ENCODE measurements around the gene DAAM1. TPM values are rescaled to one million over a fixed set of nuclear protein-coding genes. Genes with fewer than 3 reads are reported as not detected.

Gene DAAM1
- polyA plus RNA-seq, 3 donors: 51.0 to 70.6 (median 60.4) TPM

DNA sequence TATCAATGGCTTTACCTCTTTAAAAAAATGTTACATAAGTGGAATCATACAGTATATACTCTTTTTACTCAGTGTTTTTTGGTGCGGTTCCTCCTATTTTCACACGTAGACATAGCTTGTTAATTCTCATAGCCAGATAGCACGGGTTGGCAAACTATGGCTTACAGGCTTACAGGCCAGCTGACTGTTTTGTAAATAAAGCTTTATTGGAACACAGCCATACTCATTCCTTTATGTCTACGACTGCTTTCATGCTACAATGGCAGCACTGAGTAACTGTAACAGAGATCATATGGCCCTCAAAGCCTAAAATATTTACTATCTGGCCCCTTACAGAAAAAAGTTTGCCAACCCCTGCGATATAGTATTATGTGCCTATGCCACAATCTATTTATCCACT lies 5.8 kb upstream of the DAAM1 start:
- DNase-seq (ENCODE audit: extremely low read depth in 1 of 11, low read depth in 9 of 11, low spot score in 4 of 11): no peak

DNA sequence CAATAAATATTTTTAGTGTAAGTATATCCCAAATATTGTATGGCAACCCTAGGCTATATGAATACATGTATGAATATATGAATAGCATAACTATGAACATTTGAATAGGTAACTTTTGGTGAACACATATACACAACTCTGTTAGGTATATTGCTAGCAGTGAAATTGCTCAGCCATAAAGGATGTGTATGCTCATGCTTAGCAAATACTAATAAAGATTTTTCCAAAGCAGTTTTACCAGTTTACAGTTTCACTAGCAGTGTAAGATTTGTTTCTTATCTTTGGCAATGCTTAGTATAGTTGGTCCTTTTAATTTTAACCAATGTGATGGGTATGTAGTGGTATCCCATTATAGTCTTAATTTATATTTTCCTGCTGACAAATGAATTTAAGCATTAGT lies 5.3 kb upstream of the DAAM1 start:
- no peak for DNase-seq (ENCODE audit: extremely low read depth in 1 of 11, low read depth in 9 of 11, low spot score in 4 of 11)

DNA sequence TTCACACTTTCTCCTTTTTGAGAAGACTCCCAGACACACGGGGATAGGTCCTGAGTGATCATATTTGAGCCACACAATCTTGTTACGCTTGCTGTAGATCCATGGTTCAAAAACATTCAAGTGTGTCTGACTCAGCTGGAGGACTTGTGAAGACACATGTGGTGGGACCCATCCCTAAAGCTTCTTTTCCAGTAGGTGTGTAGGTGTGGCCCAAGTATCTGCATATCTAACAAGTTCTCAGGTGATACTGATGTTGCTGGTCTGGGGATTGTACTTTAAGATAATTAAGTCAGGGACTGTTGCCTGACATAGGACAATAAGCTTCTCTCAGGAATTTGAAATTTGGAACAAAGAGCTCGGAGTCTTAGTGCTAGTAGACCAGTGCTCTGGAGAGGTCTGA lies 4.1 kb upstream of the DAAM1 start:
- DNase-seq (ENCODE audit: extremely low read depth in 1 of 11, low read depth in 9 of 11, low spot score in 4 of 11): no peak

DNA sequence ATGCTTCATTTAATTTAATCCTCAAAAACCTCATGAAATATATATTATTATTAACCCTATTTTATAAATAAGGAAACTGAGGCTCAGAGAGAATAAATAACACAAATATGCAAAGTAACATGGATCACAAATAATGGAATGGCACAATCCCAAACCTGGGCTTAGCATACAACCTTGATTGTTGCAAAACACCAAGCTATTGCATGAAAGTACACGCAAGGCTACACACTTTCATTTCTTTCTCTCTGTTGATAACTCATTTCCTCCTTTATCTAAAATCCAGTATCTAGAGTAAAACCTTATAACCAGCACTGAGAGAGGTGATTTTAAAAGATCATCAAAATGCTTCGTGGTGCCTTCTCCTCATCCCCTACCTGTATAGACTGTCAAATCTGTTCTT lies 2.8 kb upstream of the DAAM1 start:
- no peak for DNase-seq (ENCODE audit: extremely low read depth in 1 of 11, low read depth in 9 of 11, low spot score in 4 of 11)

DNA sequence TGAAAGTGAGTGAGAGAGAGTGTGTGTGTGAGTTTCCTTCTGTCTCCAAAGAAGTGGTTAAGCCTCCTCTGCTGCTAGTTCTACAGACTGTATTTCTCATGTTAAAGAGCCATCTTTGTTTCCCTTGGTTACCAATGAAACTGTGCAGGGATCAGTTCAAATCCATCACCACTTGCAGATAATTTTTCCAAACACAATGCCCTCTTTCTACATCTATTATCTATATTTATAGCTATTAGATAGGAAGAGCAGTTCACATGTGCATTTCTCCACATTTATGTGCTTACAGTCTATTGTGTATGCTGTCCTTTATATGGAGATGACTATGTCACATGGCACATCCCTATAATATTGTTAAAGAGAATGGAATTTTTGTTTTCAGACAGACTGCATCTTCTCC lies 2.2 kb upstream of the DAAM1 start:
- DNase-seq (ENCODE audit: extremely low read depth in 1 of 11, low read depth in 9 of 11, low spot score in 4 of 11): no peak

DNA sequence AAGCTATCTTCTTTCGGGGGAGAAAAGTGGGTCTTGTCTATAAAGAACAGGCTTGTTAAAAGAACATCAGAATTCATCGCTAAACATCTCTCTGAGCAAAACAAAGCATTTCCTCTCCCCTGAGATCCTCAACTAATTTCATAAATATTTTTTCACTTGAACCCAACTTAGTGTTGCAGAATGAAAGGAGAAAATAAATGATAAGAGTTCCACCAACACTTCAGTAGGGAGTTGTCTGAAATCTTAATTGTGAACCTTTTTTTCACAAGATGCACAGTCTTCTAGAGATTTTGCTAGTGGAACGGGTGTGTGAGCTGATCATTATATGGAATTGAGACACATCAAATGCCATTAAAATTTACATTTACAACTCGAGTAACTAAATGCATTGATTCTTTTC lies 1.3 kb upstream of the DAAM1 start:
- DNase-seq (ENCODE audit: extremely low read depth in 1 of 11, low read depth in 9 of 11, low spot score in 4 of 11): no peak

DNA sequence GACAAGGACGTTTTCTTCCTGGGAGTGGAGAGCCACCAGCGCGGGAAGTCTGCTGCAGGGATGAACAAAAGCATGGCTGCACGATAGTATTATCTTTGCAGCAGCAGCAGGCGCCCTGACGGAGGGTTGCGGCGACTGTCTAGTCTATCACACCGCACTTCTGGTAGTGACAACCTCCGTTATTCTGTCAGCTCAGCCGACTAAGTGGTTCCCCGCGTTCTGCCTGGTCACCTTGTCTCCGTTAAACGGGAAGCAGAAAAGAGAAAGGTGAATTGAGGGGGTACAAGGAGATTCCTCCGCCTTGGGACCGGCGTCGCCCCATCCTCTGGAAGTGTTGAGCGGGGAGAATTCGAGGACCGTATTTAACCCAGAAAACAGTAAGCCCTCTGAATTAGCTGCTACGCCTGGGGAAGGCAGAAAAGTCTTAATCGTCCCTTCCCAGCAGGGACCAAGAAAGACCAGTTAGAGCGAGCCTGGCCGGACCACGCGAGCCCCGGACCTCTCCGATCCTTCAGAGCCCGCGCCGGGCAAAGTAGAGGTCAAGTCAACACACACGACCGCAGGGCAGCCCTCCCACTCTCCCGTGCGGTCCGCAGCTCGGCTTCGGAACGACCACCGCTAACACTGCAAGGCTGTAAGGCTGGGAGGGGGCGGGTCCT lies 536 bp upstream of the DAAM1 start:
- peak in 2 of 11 donors; percentile 30 to 69 for DNase-seq (ENCODE audit: extremely low read depth in 1 of 11, low read depth in 9 of 11, low spot score in 4 of 11)

DNA sequence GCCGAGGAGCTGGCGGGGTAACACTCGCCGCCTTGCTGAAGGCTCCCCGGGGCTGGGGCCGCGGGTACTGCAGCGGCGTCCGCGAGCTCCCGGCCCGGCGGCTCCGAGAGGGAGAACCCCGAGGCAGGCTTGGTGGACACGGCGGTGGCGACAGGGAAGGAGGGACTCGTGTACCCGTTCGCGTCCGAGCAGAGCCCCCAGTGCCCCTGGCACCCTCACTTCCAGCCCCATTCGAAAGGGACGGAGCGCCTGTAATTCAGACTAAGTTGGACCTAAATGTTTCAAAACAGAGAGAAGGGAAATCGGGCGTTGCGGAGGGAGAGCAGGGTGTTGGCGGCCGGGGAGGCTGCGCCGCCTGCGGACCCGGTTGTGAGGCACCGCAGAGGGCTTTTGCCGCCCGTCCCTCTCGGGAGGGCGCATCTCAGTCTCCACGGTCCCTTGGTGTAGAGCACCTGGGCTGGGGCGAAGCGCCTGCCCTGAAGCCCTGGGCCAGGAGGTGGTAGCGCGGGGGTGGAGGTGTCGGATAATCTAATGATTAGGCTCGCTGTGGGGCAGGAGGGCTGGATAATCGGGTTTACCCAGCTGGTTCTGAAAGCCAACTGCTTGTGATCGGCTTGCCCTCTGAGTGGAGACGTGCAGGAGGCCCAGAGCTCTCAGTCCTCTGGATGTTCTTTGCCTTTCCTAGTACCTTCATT lies 771 bp downstream of the DAAM1 start:
- DNase-seq (ENCODE audit: extremely low read depth in 1 of 11, low read depth in 9 of 11, low spot score in 4 of 11): peak in 6 of 11 donors; percentile 21 to 51 (median 27)

DNA sequence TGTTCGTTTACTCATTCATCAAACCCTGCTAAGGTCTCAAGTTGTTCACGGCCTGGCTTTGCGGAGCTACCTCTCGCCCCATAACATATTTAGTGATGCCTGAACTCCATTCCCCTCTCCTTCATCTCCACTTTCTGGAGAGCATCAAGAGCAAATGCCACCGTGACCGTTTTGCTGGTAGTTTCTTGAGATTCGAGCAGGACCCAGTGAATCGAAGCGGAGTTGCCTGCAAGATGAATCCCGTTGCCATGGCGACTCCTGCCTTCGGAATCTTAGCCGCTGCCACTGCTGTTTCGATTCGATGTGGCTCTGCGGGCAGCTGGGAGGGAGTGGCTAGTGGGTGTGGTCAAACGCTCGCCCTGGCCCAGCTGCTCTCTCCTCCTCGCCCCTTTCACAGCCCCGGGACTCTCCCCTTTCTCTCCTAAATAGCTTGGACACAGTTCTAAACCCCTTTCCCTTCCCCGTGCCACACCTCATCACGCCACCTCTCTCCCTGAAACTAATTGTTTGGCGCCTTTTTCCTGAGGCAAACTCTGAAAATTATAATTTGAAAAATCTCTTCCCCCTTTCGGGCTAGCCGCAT lies 1.4 kb downstream of the DAAM1 start:
- peak; percentile 73 to 92 (median 82) for DNase-seq (ENCODE audit: extremely low read depth in 1 of 11, low read depth in 9 of 11, low spot score in 4 of 11)

DNA sequence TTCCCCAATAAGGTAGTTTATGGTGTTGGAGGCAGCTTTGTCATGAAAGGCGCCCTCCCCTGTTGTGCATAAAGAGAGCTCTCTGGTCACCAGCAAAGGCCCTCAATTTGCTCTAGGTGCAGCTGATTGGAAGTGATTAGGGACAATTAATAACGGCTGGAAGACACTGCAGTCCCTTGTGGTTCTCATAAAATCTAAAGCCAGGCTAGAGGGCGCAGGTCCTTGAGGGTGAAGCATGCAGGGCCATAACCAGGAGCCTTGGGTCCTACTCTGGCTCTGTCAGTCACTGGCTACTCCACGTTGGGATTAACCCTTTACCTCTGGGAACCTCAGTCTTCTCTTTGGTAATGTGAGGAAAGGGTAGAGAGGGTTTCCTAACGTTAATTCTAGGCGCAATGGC lies 1.9 kb downstream of the DAAM1 start:
- peak in 1 of 11 donors; percentile 2 for DNase-seq (ENCODE audit: extremely low read depth in 1 of 11, low read depth in 9 of 11, low spot score in 4 of 11)

DNA sequence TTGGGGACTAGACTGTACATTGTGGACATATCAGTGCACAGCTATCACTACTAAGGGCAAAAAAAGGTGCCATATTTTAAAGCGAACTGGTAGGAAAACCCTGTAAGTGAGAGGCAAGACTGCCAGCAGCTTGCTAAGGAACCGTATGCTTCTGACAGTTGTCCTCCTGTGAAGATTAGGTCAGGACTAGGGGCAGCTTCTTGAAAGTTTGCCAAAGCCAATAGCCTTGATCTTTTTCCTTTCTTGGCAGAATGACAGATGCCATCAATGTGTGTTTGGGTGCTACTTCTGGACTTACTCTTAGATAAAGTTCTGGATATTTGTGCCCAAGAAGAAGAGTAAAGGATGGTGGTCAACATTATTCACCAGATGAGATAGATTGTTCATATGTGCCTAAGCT lies 7.4 kb downstream of the DAAM1 start:
- no peak for DNase-seq (ENCODE audit: extremely low read depth in 1 of 11, low read depth in 9 of 11, low spot score in 4 of 11)

DNA sequence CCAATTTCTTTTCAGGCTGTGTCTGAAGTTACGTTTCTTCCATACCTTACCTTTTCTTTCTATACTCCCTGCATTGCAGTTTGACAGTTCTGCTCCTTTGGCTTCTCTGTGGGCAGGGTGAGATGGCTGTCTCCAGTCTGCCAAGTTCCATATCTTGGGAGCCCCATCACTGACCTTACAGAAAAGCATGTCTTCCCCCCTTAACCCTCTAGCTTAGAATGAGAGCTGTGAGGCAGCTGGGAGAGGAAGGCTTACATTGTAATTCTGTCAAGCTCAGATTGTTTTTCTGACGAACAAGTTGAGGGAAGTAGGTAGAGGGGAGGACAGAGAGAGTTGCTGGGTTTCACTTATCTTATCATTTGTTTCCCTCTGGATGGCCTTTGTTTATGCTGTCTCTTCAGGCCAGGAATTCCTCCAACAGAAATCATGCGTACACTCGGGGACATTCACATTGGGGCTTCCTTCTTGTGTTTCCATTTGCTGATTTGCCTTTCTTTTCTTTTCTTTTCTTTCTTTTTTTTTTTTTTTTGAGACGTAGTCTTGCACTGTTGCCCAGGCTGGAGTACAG lies 9.3 kb downstream of the DAAM1 start:
- DNase-seq (ENCODE audit: extremely low read depth in 1 of 11, low read depth in 9 of 11, low spot score in 4 of 11): no peak

DNA sequence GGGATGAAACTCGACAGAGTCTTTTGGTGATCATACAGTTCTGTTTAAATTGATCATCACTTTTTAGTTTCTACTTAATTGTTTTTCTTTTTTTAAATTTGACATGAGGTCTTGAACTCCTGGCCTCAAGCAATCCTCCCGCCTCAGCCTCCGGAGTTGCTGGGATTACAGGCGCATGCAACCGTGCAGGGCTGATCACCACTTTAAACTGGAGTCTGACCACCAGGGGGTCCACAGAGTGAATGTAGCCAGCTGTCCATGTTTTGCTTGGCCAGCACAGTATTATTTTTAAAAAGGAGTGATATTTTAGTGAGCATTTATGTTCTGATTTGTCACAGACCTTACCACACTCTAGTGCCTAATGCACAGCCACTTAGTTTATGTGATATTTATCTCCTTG lies 10.7 kb downstream of the DAAM1 start:
- no peak for DNase-seq (ENCODE audit: extremely low read depth in 1 of 11, low read depth in 9 of 11, low spot score in 4 of 11)

DNA sequence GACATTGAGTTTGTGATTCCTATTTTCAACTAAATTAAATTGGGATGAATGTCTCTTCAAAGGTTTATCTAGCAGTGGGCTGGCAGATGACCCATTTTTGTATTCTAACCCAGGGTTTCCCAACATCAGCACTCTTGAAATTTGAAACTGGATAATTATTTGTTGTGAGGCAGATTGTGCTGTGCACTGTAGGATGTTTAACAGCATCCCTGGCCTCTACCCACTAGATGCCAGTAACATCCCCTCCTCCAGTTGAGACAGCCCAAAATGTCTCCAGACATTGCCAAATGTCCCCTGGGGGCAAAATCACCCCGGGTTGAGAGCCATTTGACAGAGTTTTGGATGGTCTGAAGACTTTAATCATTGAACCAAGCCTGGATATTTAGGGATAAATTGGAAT lies 11.1 kb downstream of the DAAM1 start:
- no peak for DNase-seq (ENCODE audit: extremely low read depth in 1 of 11, low read depth in 9 of 11, low spot score in 4 of 11)

DNA sequence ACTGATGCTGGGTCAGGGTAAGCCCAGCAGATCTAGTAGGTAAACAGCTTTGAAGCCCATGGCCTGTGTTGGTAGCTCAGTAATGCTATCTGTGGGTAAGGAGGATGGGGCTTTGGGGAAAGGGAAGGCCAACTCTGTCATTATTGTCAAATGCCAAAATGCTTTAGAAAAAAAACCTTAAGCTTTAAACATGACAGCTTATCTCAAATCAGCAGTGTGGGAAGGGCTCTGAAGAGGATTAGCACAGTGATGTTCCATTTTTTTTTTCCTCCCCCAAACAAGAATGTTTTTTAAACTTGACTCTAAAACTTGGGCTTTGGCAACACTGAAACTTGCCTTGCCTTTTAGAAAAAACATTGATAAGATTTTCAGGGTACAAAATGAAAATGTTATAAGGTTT lies 11.7 kb downstream of the DAAM1 start:
- DNase-seq (ENCODE audit: extremely low read depth in 1 of 11, low read depth in 9 of 11, low spot score in 4 of 11): no peak

DNA sequence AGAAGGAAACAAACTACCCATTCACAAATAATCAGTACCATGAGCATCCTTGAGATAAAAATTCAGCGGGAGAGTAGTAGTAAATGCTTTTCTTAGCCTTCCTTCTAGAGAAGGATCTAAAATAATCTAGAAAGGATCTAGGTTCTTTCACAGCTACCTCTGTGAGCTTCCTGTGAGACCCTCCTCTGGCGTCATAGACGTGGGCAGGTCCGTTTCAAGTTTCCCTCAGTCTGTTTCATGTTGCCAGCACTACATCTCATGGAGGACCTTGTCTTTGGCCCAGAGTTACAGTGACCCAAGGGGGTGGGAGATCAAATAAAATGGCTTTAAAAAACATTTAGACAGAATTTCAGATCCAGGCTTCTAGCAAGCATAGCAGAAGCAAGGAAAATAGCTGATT lies 13.6 kb downstream of the DAAM1 start:
- peak in 1 of 11 donors; percentile 7 for DNase-seq (ENCODE audit: extremely low read depth in 1 of 11, low read depth in 9 of 11, low spot score in 4 of 11)

DNA sequence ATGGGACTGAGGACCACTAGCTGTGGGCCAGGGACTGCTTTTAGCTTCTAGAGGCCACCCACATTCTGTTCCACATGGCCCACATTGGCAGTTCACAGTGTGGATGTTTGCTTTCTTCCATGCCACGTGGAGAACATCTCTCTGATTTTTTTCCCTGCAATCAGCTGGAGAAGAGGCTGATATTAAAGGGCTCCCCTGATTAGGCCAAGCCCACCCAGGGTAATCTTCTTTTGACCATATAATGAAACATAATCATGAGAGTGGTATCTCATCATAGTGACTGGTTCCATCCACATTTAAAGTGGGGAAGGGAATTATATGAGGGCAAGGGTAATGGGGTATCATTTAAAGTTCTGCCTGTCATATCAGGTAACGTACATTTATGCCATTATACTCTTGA lies 15.8 kb downstream of the DAAM1 start:
- no peak for DNase-seq (ENCODE audit: extremely low read depth in 1 of 11, low read depth in 9 of 11, low spot score in 4 of 11)

DNA sequence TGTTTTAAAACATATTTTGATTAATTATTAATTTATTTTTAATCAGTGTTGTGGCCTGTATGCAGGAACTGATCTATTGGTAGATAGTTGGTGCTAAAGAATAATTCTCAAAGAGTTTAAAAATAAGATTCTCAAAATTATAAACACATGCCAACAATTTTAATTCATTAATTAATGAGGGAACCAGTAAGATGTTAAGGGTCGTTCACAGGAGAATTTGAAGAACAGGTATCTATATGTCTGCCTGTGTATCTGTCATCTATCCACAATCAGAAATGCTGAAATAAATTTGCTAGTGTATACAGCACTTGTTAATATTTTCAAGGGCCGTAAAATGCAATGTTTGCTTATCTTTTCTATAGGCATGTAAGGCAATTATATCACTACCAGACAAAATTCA lies 18.4 kb downstream of the DAAM1 start:
- DNase-seq (ENCODE audit: extremely low read depth in 1 of 11, low read depth in 9 of 11, low spot score in 4 of 11): no peak

DNA sequence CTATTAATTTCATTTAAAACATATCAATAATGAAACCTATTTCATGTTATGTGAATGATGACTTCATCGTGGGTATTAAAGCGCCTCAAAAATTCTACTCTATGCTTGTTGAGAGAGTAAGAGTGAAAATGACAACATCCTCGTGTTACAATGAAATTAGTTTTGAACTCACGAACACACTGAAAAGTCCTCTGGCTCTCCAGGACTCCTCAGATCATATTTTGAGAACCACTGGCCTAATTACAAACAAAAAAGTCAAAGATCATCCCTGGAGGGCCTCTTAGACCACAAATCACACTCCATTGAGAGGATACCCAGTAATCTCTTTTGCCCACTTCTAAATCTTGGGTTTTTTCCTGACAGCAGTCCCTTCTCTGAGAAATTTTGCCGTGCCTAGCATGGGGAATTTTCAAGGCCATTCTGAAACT lies 19.1 kb downstream of the DAAM1 start:
- DNase-seq (ENCODE audit: extremely low read depth in 1 of 11, low read depth in 9 of 11, low spot score in 4 of 11): no peak

DNA sequence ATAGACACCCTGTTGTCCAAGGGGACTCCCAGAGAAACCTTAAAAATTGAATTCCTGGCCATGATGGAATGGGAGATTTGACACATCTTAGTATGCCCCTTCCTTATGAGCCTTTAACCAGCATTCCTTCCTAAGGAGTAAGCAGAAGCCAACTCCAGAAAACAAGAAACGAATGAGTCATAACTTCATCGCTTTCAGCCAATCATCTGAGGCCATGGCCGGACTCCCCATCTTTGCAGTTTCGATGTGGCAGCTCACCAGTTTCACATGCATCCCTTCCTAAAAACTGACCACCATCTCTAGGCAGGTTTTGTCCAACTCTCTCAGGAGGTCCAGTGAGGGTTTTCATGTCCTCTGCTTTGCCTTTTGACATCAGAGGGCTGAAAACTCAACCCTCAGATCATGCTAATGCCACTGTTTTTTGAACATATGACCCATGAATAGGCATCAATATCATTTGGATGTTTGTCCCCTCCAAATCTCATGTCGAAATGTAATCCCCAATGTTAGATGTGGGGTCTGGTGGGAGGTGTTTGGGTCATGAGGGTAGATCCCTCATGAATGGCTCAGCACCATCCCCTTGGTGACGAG lies 19.9 kb downstream of the DAAM1 start:
- DNase-seq (ENCODE audit: extremely low read depth in 1 of 11, low read depth in 9 of 11, low spot score in 4 of 11): no peak
